Kidney (tissue), 22 donors: ENCODE data around the gene VPS16. TPM values are rescaled to one million over a fixed set of nuclear protein-coding genes. Genes with fewer than 3 reads are reported as not detected.

Source experiments
- DNase-seq, 5 donors: peaks; one replicate each; pipeline ENCODE4 v3.0.0-alpha.2; 2013 to 2020
- FAIRE-seq: peaks from 2 replicates; lab custom pipeline; 2012; peaks lifted over from hg19 to GRCh38; lab: Jason Lieb, UNC
- H3K27ac ChIP-seq, 2 donors: one replicate each; pipeline ENCODE4 v1.7.0; 2013; ENCODE audit warnings: low read depth in 2 of 2, low read length in 2 of 2, inconsistent platforms in 1 of 2
- H3K27me3 ChIP-seq: one replicate; pipeline ENCODE4 v1.7.1; 2013; ENCODE audit warnings: low read length, inconsistent platforms; ENCODE audit not compliant: control insufficient read depth, insufficient read depth
- H3K36me3 ChIP-seq, 3 donors: one replicate each; pipeline versions ENCODE4 v1.7.0 to v1.7.1; 2013; ENCODE audit warnings: low read length in 3 of 3, control low read depth in 1 of 3, inconsistent platforms in 1 of 3; ENCODE audit not compliant: insufficient read depth in 3 of 3, control insufficient read depth in 2 of 3
- H3K4me1 ChIP-seq, 3 donors: one replicate each; pipeline versions ENCODE4 v1.7.0 to v1.7.1; 2013; ENCODE audit warnings: low read length in 3 of 3, inconsistent platforms in 1 of 3, low read depth in 1 of 3; ENCODE audit not compliant: control insufficient read depth in 2 of 3, insufficient read depth in 2 of 3
- H3K4me3 ChIP-seq, 3 donors: one replicate each; pipeline versions ENCODE4 v1.7.0 to v1.8.1; 2013; ENCODE audit warnings: low read length in 3 of 3, control low read depth in 1 of 3, inconsistent platforms in 1 of 3
- H3K9ac ChIP-seq, 3 donors: one replicate each; pipeline versions ENCODE4 v1.7.0 to v1.7.1; 2013; ENCODE audit warnings: low read length in 3 of 3, control low read depth in 1 of 3, inconsistent platforms in 1 of 3
- H3K9me3 ChIP-seq, 3 donors: one replicate each; pipeline versions ENCODE4 v1.7.0 to v1.7.1; 2013; ENCODE audit warnings: low read length in 3 of 3, control low read depth in 1 of 3, inconsistent platforms in 1 of 3; ENCODE audit not compliant: control insufficient read depth in 2 of 3, insufficient read depth in 1 of 3
- CTCF ChIP-seq: IDR thresholded peaks from 3 replicates; pipeline ENCODE4 v1.5.1; 2012; ENCODE audit warnings: mild to moderate bottlenecking, moderate library complexity, borderline replicate concordance; ENCODE audit not compliant: insufficient read depth; ENCODE audit errors: extremely low read depth
- intact Hi-C: fragments of 100-400 bp; cut with DNase I; formaldehyde crosslinking; loops from one replicate; pipeline ENCODE4 v1.11.1; 2022
- long read RNA-seq, 10 donors: library from polyadenylated mRNA in 1 of 10; unstranded in 1 of 10; transcript quantifications; one replicate each; pipeline ENCODE4 v2.0.0 and lab custom pipeline, GENCODE V29; 2021 to 2026
- polyA plus RNA-seq: library from polyadenylated mRNA; stranded (reverse); fragments of 350-450 nt; fragmentation: Illumina TruSeq; extraction: RNeasy Lipid Tissue Mini Kit (QIAGEN cat#74804); gene quantifications from one replicate; pipeline ENCODE4 v1.2.3, GENCODE V29; 2014; ENCODE audit warnings: low read depth, low replicate concordance; ENCODE audit not compliant: insufficient read depth
- total RNA-seq: library from RNA; stranded (reverse); fragmentation: NEBNext Ultra II Directional; extraction: Animal tissue kit (Norgen Biotek cat#: 25700); gene quantifications from one replicate; pipeline ENCODE4 v1.2.1, GENCODE V29; 2021
- donor health status: control.
- donor health status: control.
- donor health status: control.
- donor health status: control.
- donor health status: control.
- donor health status: DM: yes; HTN: yes; CAD: no.
- donor health status: Normal renal cell carcinoma (clear cell type).

The VPS16 gene
- total RNA-seq: 38.6 TPM
- polyA plus RNA-seq: 38.8 TPM
- long read RNA-seq, donor 1, transcript VPS16-202 (24 exons, 2,750 nt): major isoform, 5 of 5 reads
- long read RNA-seq, donor 1, partial matches to known transcripts: 0 of 5 reads
- long read RNA-seq, donor 1, other reads (novel, unspliced or antisense): 0 of 5 reads
- long read RNA-seq, donor 2, partial matches to known transcripts: 0 of 1 reads
- long read RNA-seq, donor 2, other reads (novel, unspliced or antisense): 0 of 1 reads
- long read RNA-seq, donor 3, partial matches to known transcripts: 0 of 3 reads
- long read RNA-seq, donor 3, other reads (novel, unspliced or antisense): 0 of 3 reads
- long read RNA-seq, donor 4, transcript VPS16-202 (24 exons, 2,750 nt): major isoform, 8 of 9 reads
- long read RNA-seq, donor 4, partial matches to known transcripts: 0 of 9 reads
- long read RNA-seq, donor 4, other reads (novel, unspliced or antisense): 0 of 9 reads
- long read RNA-seq, donor 5: 0 reads
- long read RNA-seq, donor 6: 0 reads
- long read RNA-seq, donor 7, transcript VPS16-202 (24 exons, 2,750 nt): major isoform, 38 of 59 reads
- long read RNA-seq, donor 7, partial matches to known transcripts: 6 of 59 reads
- long read RNA-seq, donor 7, other reads (novel, unspliced or antisense): 15 of 59 reads
- long read RNA-seq, donor 8, partial matches to known transcripts: 0 of 2 reads
- long read RNA-seq, donor 8, other reads (novel, unspliced or antisense): 0 of 2 reads
- long read RNA-seq, donor 9, partial matches to known transcripts: 0 of 3 reads
- long read RNA-seq, donor 9, other reads (novel, unspliced or antisense): 0 of 3 reads
- long read RNA-seq, donor 10, partial matches to known transcripts: 0 of 3 reads
- long read RNA-seq, donor 10, other reads (novel, unspliced or antisense): 0 of 3 reads

GRCh38 chr20:2840138-2840966, at the start of gene VPS16, which contains the start of gene PCED1A:
Gene VPS16, plus strand, starts transcription at chr20:2840745. Its CDS starts 30 bp downstream, at chr20:2840775.
Gene PCED1A, minus strand, starts transcription at chr20:2840655. Its CDS starts 743 bp downstream, at chr20:2839912.
- no peaks in the 10 kb centered on the region for H3K9me3 ChIP-seq
- peak within 1 kb of the TSS; percentile 73 to 86 for H3K27ac ChIP-seq
- peaks cover 0 to 2% (median 0%) of the 10 kb centered on the region in 3 donors for H3K36me3 ChIP-seq
- no peak for FAIRE-seq
- peak within 1 kb of the TSS; percentile 40 to 84 (median 81) for H3K4me3 ChIP-seq
- no peak for TF ChIP-seq CTCF
- no peaks in the 10 kb centered on the region for H3K27me3 ChIP-seq
- intact Hi-C loops: no loop called here
- peak within 1 kb of the TSS; percentile 24 to 78 (median 54) for H3K9ac ChIP-seq
- peaks cover 0 to 9% (median 0%) of the 10 kb centered on the region in 3 donors for H3K4me1 ChIP-seq
- peak; percentile 93 to 97 (median 94) for DNase-seq

- no peak overlapping the region for H3K27ac ChIP-seq
- H3K9me3 ChIP-seq: no peaks in the 10 kb centered on the region
- no peaks in the 10 kb centered on the region for H3K4me1 ChIP-seq
- no peaks in the 10 kb centered on the region for H3K27me3 ChIP-seq
- H3K36me3 ChIP-seq: no peaks in the 10 kb centered on the region
- TF ChIP-seq CTCF: no peak
- DNase-seq (no peak), FAIRE-seq (no peak)
- H3K9ac ChIP-seq: no peak overlapping the region
- no peak overlapping the region for H3K4me3 ChIP-seq
- intact Hi-C loops: no loop called here
Measured at GRCh38 chr20:2793471-2793870, 47.1 kb upstream of the VPS16 start.

GRCh38 chr20:2794202-2794748, 46.3 kb upstream of the VPS16 start:
- FAIRE-seq (no peak), DNase-seq (no peak)
- Histone ChIP-seq H3K4me3 (no peak overlapping the region), H3K9ac (no peak overlapping the region), H3K4me1 (no peaks in the 10 kb centered on the region), H3K27ac (no peak overlapping the region), H3K9me3 (no peaks in the 10 kb centered on the region), H3K27me3 (no peaks in the 10 kb centered on the region), H3K36me3 (no peaks in the 10 kb centered on the region)
- intact Hi-C loops: no loop called here
- no peak for TF ChIP-seq CTCF
